HUES6 (cell line): ENCODE data around the gene C22orf42.
"Not testable (repeated sequence)": the region's sequence is repeated elsewhere in the genome, so short reads cannot be mapped to it uniquely, and the experiment has no call there.

Experiments
- H3K27ac ChIP-seq: 2 replicates; pipeline ENCODE4 v1.7.0; 2013; ENCODE audit warnings: low read depth, mild to moderate bottlenecking, low read length, inconsistent platforms
- H3K27me3 ChIP-seq: 2 replicates; pipeline ENCODE4 v1.6.1; 2013; ENCODE audit warnings: low read length; ENCODE audit not compliant: control insufficient read depth, insufficient read depth
- H3K36me3 ChIP-seq: 2 replicates; pipeline ENCODE4 v1.6.1; 2013; ENCODE audit warnings: low read length; ENCODE audit not compliant: control insufficient read depth, insufficient read depth
- H3K4me1 ChIP-seq: 2 replicates; pipeline ENCODE4 v1.6.1; 2013; ENCODE audit warnings: low read length; ENCODE audit not compliant: control insufficient read depth, insufficient read depth
- H3K4me3 ChIP-seq: 2 replicates; pipeline ENCODE4 v1.5.1; 2013; ENCODE audit warnings: low read depth, low read length
- H3K9ac ChIP-seq: one replicate; pipeline ENCODE4 v1.6.1; 2013; ENCODE audit warnings: mild to moderate bottlenecking, low read length
- H3K9me3 ChIP-seq: 2 replicates; pipeline ENCODE4 v1.6.1; 2013; ENCODE audit warnings: low read depth, low read length; ENCODE audit not compliant: control insufficient read depth, insufficient read depth

Gene C22orf42

DNA sequence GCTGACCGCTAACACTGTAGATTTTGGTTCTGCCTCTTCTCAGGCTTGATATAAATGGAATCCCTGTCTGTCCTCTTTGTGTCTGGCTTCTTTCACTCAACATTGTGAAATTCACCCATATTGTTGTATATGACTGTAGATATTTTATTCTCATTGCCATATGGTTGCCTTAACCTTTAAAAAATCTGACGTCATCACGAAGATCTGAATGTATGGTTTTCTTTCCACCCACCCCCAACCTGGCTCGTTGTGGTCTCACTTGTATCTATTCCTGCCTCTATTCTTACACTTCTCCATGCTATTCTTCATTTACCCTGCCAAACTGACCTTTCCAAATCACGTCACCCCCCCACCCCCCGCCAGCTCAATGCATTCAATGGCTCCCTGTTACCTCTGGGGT is 21.9 kb upstream of the C22orf42 start:
- Histone ChIP-seq H3K27me3 (peaks cover 54% of the 10 kb centered on the region), H3K4me1 (peaks cover 2% of the 10 kb centered on the region; the same call in 1 of the 2 replicates), H3K36me3 (no peaks in the 10 kb centered on the region), H3K27ac (no peak overlapping the region), H3K9me3 (no peaks in the 10 kb centered on the region), H3K4me3 (no peak overlapping the region), H3K9ac (no peak overlapping the region)

DNA sequence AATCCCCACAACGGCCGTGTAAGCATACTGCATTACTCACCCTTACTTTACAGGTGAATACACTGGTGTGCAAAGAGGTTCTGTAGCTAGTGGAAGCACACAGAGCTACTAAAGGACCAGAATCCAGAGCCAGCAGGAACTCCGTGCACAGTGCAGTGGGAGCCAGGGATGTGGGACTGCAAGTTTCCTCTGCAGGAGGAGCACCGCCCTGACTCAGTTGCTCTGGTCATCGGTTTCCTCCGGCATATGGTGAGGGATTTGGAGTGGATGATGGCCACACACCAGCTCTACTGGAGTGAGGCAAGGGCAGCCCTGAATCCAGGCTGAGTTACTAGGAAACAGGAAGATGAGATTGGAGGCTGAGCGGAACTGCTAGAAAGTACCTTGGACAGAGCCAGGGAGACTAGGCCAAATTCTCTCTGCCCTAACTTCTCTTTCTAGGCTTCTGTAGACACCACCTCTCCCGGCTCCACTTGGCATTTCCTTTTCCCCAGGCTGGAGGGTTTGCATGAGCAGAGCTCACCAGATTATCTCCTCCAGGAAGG is 18.2 kb upstream of the C22orf42 start:
- no peaks in the 10 kb centered on the region for H3K36me3 ChIP-seq
- peaks cover 9% of the 10 kb centered on the region for H3K4me1 ChIP-seq
- no peak overlapping the region for H3K9ac ChIP-seq
- H3K27me3 ChIP-seq: peaks cover 81% of the 10 kb centered on the region
- no peaks in the 10 kb centered on the region for H3K9me3 ChIP-seq
- H3K4me3 ChIP-seq: no peak overlapping the region
- H3K27ac ChIP-seq: no peak overlapping the region

DNA sequence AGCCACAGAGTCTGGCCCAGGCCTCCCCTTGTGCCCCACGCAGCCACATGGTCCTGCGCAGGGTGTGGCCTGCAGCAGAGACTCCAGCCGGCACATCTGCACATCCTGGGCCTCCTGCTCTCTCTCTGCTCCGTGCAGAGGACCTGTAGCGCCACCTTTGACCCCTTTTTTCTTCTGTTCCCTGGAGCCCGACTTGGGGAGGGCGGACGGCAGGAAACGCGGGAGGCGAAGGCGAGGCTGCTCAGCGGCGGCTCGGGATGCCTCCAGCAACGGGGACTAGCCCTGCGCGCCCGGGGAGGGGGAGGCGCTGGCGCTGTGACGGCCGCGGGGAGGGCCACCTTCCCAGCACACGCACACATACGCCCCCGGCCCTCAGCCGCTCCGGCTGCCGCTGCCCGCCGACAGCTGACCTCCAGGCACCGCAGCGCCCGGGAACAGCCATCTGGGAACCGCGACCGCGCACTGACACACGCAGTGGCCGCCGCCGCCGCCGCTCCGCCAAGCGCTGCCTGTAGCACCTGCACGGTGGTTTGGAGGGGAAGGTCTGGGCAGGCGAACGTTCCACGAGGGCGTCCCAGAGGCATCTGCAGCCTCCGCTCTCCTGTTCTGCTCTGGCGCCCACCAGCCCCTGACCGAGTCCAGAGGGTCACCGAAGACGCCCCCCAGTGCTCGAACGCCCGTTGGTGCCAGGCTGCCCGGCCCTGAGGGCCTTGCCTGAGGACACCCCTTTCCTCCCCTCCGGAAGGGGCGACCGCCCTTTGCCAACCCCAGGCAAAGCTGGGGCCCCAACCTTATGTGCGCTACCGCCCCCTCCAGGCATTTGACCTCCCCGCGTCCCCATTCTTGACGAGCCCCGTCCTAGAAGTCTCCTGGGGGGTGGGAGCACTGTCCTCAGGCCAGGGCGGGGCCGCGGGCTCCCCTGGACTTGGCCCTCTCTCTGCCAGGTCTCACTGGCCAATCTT is 16.9 kb upstream of the C22orf42 start:
- no peaks in the 10 kb centered on the region for H3K36me3 ChIP-seq

DNA sequence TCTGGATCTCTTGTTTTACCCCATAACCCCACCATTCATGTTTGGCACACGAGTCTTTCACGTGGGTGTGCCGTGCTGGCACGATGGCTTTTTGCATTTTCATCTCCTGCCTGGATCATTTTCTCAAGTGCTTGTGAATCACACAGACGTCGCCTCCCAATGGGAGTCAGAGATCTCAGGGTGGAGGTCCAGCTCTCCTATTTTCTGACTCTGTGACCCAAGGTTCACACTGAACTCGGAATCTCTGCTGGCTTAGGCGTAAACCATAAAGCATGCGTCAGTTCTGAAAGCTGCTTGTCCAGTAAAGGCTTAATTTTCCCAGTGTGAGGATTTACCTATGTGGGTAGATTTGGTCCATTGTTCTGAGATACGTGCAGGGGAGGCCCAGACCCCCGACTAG is 16.0 kb upstream of the C22orf42 start:
- H3K4me1 ChIP-seq: peaks cover 9% of the 10 kb centered on the region
- 0 out of 2 replicates have a peak overlapping the region, but pooled peaks have one; percentile 53 for H3K4me3 ChIP-seq
- peaks cover 61% of the 10 kb centered on the region for H3K27me3 ChIP-seq
- no peaks in the 10 kb centered on the region for H3K36me3 ChIP-seq
- no peak overlapping the region for H3K27ac ChIP-seq
- H3K9me3 ChIP-seq: no peaks in the 10 kb centered on the region
- H3K9ac ChIP-seq: no peak overlapping the region

More for the DNA sequence above, 16.9 kb upstream of the C22orf42 start:
- Histone ChIP-seq H3K27ac (no peak overlapping the region), H3K4me3 (peak overlapping the region; percentile 53), H3K9ac (no peak overlapping the region), H3K27me3 (peaks cover 69% of the 10 kb centered on the region), H3K9me3 (no peaks in the 10 kb centered on the region), H3K4me1 (peaks cover 9% of the 10 kb centered on the region)

DNA sequence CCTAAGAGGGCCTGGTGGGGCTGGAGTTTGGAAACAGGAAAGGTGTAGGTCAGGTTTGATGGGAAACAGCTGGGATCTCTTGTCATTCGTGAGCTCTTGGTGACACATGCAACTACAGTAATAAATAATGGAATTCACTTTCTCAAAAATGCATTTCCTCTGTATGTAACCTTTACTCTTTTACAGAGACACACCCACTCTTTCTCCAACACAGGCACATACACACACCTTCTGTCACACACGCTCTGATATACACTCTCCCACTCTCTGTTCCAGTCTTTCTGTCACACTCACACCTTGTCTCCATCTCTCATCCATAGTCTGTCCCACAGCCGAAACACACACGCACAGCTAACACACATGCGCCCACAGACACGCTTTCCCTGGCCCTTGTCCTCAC is 6.6 kb upstream of the C22orf42 start:
- Histone ChIP-seq H3K9ac (no peak overlapping the region), H3K27ac (no peak overlapping the region), H3K9me3 (no peaks in the 10 kb centered on the region), H3K27me3 (no peaks in the 10 kb centered on the region), H3K4me3 (no peak overlapping the region), H3K4me1 (peaks cover 3% of the 10 kb centered on the region; the same call in 1 of the 2 replicates), H3K36me3 (no peaks in the 10 kb centered on the region)

DNA sequence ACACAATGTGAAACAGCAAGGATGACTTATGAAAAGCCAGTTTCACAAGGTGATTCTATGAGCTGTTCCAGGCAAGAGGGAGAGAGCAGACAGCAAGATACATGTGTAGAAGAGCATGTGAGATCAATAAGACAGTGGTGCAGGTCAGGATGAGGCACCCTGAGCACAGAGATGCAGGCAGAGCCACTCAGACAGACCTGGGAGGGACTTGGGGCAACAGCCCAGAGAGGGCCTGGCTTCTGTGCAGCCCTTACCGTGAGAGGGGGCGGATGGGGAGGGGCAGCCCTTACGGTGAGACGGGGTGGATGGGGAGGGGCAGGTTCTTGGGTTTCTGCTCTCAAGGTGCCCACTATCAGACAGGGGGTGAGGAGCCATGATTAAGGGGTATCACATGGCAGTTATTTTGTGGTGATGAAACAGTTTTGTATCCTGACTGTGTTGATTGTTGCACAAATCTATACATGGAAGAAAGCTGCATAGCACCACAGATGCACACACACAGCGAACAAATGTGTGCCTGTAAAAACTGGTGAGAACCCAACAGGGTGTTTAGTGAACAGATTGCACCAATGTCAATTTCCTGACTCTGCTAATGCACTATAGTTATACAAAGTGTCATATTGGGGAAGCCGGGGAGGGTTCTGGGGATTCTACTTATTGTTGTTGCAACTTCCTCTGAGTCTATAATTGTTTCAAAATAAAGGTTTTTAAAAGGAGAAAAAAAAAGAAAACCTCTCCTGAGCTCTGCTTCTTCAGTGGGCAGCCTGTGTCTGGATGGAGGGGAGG is 5.2 kb upstream of the C22orf42 start:
- Histone ChIP-seq H3K9ac (no peak overlapping the region), H3K36me3 (no peaks in the 10 kb centered on the region), H3K4me1 (peaks cover 3% of the 10 kb centered on the region; the same call in 1 of the 2 replicates), H3K4me3 (no peak overlapping the region), H3K27ac (no peak overlapping the region), H3K9me3 (no peaks in the 10 kb centered on the region), H3K27me3 (no peaks in the 10 kb centered on the region)

DNA sequence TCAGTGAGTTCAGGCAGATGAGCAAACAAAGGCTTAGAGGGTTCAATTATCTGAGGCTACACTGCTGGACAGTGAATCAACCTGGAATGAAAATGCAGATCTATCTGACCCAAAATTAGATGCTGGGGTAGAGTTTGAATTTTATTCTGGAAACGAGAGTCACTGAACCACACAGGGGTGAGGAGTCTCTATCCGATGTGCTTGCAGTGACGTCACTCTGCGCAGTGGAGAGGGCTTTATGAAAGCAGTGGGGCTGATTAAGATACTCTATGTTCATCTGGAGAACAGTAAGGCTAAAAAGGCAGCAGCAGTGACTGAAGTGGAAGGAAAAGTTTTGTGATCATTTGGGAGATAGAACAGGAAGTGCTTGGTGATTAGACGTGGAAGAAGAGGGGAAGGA is 1.3 kb upstream of the C22orf42 start:
- H3K36me3 ChIP-seq, H3K9ac ChIP-seq, H3K9me3 ChIP-seq, H3K27ac ChIP-seq, H3K4me3 ChIP-seq, H3K27me3 ChIP-seq, H3K4me1 ChIP-seq: not testable (repeated sequence)

DNA sequence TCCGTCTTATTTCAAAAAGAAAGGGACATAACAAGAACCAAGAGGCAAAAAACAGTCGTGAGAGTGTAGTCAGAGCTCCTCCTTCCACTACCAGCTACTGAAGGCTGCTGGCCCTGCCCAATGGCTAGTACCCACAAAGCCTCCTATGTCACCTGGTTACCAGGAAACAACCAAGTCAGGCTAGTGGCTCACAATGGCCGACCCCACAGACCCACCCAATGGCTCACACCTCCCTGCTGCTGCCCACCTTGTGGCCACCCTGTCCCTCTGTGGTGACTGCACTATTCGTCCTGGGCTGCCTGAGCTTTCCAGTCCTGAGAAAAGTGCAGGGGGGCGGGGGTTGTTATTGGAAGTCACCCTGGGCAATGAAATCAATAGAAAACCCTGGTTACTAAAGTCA is 1.5 kb downstream of the C22orf42 start:
- not testable (repeated sequence) for H3K4me3 ChIP-seq

DNA sequence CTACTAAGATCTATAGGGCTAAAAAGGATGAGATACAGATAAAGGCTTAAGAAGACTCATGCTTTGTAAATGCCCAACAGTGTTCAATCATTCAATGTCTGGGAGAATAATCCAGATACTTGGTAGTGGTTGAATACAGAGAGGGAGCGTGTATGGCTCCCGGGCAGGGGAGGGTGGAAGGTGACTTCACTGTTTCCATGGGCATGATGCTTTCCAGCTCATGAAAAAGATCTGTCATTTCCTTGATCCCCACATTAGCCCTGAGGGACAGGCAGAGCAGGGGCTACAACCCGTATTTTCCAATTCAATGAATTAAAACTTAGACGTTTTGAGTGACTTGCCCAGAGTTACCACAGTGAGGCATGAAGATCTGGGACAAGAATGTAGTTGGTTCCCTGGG is 4.4 kb downstream of the C22orf42 start:
- H3K4me3 ChIP-seq, H3K9ac ChIP-seq, H3K9me3 ChIP-seq, H3K4me1 ChIP-seq, H3K27me3 ChIP-seq, H3K36me3 ChIP-seq, H3K27ac ChIP-seq: not testable (repeated sequence)

More for the DNA sequence above, 1.5 kb downstream of the C22orf42 start:
- H3K4me1 ChIP-seq, H3K9ac ChIP-seq, H3K27ac ChIP-seq, H3K9me3 ChIP-seq, H3K36me3 ChIP-seq, H3K27me3 ChIP-seq: not testable (repeated sequence)

DNA sequence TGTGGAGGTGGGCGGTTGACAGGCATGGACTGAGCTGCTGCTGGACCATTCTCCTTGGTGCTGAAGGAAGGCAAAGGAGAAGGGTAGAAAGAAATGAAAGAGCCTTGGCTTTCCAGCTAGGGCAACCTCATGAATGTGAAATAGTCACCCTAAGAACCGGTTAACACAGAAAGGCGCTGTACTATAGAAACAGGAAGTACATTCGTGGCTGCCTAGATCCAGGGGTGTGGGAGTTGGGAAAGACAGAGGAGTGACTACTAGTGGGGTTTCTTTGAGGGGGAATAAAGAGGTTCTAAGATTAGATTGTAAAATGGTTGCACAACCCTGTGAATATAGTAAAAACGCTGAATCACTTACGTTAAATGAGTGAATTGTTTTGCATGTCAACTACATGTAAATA is 7.5 kb downstream of the C22orf42 start:
- H3K9ac ChIP-seq, H3K27me3 ChIP-seq, H3K27ac ChIP-seq: not testable (repeated sequence)

DNA sequence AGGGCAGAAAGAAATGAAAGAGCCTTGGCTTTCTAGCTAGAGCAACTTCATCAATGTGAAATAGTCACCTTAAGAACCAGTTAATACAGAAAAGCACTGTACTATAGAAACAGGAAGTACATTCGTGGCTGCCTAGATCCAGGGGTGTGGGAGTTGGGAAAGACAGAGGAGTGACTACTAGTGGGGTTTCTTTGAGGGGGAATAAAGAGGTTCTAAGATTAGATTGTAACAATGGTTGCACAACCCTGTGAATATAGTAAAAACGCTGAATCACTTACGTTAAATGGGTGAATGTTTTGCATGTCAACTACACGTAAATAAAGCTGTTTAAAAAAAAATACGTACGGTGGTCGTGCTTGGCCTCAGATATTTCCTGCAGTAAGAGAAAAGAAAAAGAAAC is 8.5 kb downstream of the C22orf42 start:
- H3K9ac ChIP-seq, H3K4me3 ChIP-seq: not testable (repeated sequence)

More for the DNA sequence above, 7.5 kb downstream of the C22orf42 start:
- H3K36me3 ChIP-seq, H3K9me3 ChIP-seq, H3K4me1 ChIP-seq, H3K4me3 ChIP-seq: not testable (repeated sequence)

More for the DNA sequence above, 8.5 kb downstream of the C22orf42 start:
- H3K4me1 ChIP-seq, H3K9me3 ChIP-seq, H3K36me3 ChIP-seq, H3K27ac ChIP-seq, H3K27me3 ChIP-seq: not testable (repeated sequence)
